GM19035 (cell line): ENCODE data around the gene BMPR1B.

Source experiments
- ATAC-seq: cut with Tn5 transposase; IDR thresholded peaks from one replicate; pipeline ENCODE4 v1.9.1; 2021; ENCODE audit not compliant: unreplicated experiment

BMPR1B gene

DNA sequence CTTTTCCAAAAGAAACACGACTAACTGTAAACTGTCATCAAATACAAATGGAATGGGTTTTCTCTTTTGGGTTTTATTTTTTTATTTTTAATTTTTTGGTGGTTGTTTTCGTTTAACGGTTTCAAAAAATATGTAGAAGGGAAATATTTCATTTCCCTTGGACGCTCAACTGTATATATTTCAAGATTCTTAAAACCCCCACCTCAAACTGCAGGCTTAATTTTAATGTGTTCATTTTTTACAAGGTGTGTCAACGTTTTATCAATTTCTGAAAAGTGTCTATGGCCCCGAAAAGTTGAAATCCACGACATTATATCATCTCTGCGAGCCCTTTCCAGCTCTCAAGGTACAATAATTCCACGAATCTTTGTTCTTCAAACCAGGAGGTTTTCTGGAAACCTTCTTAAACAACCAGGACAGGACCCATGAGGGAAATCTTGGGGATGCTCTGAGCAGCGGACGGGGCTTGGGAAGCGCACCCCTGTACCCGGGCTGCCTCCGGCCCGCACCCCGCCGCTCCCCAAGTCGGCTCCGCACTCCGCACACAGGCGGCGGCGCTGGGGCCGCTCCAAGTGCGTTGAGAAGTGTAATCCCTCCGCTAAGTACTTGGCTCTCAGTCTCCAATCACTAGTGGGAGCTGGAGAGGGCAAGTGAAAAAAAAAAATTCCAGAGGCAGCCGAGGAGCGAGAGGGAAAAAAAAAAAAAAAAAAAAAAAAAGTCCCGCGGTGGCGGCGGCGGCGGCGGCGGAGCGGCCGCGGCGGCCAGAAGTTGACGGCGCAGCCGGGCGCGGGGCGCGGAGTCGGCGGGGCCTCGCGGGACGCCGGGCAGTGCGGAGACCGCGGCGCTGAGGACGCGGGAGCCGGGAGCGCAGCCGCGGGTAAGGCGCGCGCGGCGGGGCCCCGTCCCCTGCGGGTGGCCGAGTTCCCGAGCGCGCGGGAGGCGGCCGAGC is at the start of gene BMPR1B:
BMPR1B (plus strand) TSS at position 764 of the 949 bp plus-strand sequence. CDS start 346,470 bp downstream, outside the sequence.
- peak; percentile 27 for ATAC-seq

DNA sequence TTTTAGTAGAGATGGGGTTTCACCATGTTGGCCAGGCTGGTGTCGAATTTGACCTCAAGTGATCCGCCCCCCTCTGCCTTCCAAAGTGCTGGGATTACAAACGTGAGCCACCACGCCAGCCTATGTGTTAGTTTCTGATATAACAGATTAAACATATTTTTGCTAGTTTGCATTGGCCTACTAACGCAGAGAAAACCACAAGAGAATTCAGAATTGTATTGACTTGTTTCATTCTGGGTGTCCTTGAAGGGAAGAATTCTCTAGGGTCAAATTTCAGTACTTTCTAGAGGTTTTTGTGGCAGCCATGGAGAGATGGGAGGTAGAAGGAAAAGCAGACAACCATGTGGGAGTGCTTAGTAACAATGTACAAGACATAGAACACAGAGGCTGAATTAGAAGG is 46.1 kb upstream of the BMPR1B start:
- no peak for ATAC-seq

DNA sequence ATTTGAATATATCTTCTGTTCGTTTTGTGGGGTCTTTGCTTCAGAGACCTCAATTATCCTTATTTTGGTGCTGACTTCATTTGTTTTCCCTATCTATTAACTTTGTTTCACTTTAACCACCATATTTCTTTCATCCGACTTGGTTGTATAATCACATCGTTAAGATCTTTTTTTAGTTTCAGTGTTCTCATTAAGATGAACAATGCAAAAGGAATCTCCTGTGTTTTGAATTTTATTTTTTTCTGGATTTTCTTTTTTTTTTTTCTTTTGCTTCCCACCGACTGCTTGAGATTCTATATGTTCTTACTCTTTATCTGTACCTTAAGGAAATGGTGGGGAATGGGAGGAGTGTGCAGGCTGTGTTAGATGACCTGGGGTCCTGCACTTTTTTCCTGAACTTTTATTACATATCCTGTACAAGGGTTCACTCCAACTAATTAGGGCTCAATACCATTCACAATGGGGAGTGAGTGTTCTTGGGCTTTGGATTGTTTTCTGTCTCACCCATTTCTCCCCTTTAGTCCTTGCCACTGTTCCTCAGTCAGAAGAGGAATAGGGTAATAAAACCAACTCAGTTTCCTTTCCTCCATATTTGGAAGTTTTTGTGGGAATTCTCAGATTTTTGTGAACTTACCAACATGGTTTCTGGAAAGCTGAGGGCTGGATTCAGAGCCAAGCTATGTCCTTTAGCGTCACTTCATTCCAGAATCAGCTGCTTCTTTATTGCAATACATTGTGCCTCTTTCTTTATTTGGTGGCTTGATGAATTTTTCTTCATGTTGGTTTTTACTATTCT is 43.2 kb upstream of the BMPR1B start:
- no peak for ATAC-seq

DNA sequence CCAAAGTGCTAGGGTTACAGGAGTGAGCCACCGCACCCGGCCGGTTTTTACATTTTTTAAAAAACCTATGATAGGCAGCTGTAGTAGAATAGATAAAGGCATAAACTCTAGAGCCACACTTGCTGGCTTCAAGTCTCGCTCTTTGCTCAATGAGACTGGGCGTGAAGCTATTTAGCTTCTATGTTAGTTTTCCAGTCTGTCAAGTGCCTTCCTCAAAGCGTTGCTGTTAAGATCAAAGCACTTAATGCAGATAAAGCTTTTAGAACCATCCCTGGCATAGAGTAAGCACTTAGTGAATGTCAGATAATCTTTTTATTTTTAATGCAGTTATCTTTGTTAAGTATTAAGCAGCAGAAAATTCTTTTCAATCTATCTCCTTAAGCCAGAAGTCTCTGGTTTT is 42.0 kb upstream of the BMPR1B start:
- no peak for ATAC-seq

DNA sequence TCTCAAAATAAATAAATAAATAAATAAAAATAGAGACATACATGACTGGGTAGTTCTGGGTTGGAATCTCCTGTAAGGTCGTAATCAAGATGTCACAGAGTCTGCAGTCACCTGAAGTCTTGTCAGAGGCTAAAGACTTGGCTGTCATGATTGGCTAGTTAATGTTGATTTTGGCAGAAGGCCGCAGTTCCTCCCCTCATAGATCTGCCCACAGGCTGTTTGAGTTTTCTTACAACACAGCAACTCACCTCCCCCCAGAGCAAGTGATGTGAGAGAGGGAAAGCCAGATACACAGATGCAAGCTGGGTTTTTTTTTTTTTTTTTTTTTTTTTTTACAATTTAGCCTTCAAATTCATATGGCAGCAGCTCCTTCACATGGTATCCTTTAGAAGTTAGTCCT is 36.4 kb upstream of the BMPR1B start:
- ATAC-seq = no peak

DNA sequence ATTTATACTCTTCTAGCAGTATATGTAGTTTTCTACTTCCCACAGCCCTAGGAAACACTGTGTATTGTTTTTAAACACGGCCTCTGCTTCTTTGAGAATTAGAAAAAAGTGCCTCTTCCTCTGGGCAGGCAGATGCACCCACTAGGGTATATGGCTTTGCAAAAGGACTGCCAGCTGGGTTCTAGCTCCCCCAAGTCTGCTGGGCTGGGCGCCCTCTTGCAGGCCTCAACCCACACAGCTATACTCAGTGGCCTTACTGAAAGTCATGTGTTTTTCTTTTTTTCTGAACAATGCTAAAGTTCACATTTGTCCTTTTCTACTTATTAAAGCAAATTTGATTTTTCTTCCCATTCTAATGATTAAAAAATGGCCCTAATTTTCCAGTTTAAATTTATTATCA is 35.5 kb upstream of the BMPR1B start:
- ATAC-seq = no peak

DNA sequence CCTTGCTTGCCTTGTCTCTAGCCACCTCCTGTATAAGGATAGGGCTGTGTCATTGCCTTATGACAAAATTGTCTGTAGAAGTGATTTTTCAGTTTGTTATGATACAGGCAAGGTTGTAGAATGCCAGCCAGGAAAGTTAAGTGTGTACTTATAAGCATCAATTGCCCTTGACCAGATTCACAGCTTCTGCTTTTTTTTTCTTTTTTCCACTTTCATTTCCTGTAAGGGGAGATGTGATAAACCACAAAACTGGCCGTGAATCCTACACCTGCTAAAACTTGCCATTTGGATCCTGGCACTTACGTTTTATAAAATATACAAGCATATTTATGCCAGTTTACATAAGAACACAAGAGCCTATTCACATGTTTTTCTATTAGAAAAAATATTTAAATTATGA is 35.0 kb upstream of the BMPR1B start:
- ATAC-seq = no peak

DNA sequence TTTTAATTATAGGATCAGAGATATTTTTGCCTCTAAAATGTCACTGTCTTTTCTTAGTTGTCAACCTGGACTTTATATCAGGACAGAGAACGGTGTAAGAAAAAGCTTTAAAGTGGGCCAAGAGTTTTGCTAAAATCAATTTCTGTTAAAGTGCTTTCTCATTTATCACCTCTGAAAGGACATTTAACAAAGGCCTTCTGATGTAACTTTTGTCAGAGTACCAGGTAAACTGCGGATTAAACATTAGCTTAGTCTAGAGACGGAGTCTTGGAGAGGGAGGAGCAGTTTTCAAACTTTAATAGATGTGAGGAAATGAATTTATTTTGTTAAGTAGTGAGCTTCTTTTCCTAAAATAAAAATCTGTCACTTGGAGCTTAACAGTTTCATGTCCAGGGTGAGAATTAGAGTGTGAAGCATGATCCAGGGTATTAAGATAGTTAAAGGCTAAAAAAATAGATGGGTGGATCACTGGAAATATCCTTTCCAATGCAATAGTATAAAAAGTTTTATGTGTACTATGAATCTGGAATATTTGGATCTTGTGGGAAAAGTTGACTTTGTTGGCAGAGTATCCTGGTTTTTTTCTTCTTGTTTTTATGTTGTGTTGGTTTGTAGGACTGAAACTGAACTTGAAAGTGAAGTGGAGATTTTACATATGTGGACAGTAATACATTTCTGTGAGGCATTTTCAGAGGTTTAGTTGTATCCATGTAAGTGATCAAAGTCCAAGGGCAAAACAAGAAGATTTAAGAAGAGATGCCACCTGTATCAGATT is 33.6 kb upstream of the BMPR1B start:
- no peak for ATAC-seq

DNA sequence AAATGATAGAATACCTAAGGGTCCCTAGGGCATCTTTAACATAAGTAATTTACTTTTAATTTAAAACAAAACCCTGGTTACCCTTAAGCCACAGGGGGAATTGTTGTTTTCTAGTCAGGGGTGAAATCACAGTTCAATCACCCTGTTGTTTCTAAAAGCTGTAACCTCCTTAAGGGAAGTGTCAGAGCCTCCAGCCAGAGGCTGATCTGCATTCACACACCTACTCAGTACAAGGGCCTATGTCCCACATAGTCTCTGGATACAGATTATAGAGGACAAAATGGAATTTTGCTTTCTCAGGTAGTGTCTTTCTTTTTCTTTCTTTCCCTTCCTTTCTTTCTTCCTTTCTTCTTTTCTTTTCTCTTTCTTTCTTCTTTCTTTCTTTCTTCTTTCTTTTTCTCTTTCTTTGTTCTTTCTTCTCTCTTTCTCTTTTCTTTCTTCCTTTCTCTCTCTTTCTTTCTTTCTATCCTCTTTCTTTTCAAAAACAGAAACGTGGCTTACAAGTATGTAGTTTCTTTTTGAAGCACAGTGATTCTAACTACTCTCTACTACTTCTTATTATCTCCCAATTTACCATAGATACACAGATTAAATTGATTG is 31.1 kb upstream of the BMPR1B start:
- ATAC-seq = no peak

DNA sequence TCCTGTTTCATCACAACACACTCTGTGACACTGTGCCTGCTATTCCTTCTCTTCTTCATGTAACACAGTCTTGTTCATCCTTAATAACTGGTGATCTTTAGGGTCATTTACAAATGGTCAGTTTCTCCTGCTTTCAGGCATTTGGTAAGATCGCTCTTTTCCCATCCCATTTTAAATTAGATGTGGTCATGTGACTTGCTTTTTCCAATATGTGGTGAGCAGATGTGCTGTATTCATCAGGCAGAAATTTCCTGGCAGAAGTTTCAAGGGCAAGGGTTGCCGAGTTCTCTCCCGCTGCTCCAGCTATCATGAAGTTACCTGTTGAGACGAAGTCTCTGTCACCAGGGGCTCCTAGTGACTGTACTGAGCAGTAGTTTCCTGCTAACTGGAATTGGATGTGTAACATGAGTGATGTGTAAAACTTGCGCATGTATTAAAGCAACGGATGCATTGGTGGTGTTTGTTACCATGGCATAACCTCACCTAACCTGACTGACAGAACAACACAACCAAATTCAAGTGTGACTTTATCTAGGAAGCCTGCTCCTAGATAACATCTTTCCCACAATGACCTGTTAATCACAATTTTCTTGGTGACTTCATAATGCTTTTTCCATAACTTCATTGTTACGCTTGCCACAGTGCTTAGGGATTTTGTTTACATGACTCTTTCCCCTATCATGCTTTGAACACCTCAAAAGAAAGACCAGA is 29.5 kb upstream of the BMPR1B start:
- ATAC-seq = no peak

DNA sequence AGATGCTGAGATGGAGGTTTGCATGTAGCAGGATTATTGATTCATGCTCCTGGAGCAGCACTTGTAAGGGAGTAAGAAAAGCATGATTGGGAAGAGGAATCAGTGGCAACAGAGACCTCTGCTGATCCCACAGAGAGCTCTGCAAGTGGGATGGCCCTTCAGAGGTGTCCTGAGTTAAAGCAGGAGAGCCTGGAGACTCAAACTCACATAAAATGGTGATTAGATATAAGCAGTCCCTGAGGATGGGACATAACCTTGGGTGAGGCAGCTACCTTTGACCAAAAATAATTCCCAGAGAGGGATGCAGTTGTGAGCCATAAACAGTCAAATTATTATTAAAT is 25.4 kb upstream of the BMPR1B start:
- ATAC-seq = no peak

DNA sequence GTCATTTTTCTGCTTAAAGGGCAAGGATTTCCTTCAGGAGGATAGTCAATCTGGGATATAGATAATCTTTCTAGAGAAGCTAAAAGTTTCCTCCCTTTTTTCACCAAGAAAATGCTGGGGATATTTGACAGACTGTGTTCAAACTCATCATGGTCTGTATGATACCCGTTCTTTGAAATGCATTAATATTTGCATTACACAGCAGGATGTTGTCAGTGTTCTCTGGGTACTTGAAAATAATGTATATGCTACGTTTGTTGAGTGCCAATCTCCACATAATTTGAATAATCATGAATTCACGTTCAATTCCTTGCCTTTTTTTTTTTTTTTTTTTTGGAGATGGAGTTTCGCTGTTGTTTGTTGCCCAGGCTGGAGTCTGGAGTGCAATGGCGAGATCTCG is 18.0 kb upstream of the BMPR1B start:
- no peak for ATAC-seq

DNA sequence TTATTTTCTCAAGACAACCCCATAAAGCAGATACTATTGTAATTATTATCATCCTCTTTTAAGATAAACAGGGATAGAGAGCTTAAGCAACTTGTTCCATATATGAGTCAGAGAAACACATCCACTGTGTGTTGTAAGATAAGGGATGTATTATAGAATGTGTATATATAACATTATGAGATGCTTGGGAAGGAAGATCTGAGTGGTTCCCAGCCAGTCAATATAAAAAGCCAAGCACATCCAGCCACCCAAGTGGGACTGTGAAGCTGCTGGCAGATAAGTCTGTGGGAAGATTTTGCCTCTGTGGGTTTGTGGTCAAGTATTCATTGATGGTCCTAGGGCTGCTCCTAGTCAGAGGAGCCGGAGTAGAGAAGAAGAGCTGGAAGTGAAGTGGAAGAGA is 16.5 kb upstream of the BMPR1B start:
- no peak for ATAC-seq

DNA sequence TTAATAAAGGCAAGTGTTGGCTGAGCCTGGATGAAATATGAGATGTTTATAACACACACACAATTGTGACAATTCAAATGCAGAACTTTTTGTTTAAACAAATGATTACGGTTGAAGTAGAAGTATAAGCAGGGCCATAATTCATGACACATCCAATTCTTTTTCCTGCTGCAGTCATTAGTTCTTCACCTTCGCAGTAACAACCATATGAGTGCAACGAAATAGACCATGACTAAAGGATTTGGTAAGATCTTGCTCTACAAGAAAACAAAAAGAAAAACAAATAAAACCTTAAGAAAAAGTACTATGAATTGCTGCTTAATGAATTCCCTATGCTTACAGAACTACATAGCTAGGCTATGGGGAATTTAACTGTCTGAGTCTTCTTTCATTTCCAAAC is 13.9 kb upstream of the BMPR1B start:
- no peak for ATAC-seq

DNA sequence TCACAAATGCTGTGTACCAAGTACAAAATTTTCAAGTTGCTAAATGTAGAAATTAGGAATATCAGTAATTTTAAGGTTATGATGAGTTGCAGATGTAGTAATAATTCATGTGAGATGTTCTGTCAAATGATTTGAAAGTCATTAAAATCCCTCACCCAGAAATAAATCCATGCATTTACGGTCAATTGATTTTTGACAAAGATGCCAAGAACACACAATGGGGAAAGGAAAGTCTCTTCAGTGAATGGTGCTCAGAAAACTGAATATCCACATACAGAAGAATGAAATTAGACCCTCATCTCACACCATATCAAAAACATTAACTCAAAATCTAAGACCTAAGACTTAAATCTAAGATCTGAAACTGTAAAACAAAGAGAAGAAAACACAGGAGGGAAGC is 12.9 kb upstream of the BMPR1B start:
- ATAC-seq = no peak

DNA sequence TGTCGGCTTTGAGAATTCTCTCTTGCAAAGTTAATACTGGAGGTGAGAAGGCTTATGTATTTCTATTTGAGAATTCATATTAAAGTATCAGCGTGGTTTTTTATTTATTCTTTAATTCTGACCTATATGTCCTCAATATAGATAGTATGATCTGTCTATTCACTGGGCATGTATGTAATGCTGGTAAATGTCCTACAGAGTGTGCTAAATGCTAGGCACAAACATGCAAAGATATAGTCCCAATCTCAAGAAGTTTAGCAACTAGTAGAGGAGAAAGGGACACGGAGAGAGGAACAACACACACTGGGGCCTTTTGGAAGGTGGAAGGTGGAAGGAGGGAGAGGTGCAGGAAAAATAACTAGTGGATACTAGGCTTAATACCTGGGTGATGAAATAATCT is 11.0 kb upstream of the BMPR1B start:
- ATAC-seq = no peak

DNA sequence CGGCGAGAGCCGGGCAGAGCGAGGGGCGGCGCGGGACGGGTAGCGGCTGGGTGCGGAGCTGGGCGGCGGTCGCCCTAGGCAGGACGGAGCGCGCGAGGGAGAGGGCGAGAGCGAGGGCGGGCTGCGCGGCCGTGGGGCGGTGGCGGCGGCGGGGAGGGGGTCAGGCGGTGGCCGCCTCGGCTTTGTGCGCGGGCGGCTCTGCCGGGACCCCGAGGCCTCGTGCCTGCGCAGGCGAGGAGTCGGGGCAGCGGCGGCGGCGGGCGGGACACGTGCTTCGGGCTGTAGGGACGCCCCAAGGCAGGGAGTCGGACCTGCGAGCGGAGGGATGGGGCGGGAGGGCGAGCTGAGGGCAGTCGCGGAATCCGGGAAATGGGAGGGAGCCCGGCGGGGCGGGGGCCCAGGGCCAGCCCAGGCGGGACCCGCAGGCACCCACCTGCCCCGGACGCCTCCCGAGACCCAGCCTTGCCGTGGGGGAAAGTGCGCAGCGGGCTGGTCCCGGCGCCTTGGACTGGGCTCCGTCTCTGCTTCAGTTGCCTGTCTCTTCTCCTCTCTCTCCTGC is 465 bp downstream of the BMPR1B start:
- peak; percentile 39 for ATAC-seq

DNA sequence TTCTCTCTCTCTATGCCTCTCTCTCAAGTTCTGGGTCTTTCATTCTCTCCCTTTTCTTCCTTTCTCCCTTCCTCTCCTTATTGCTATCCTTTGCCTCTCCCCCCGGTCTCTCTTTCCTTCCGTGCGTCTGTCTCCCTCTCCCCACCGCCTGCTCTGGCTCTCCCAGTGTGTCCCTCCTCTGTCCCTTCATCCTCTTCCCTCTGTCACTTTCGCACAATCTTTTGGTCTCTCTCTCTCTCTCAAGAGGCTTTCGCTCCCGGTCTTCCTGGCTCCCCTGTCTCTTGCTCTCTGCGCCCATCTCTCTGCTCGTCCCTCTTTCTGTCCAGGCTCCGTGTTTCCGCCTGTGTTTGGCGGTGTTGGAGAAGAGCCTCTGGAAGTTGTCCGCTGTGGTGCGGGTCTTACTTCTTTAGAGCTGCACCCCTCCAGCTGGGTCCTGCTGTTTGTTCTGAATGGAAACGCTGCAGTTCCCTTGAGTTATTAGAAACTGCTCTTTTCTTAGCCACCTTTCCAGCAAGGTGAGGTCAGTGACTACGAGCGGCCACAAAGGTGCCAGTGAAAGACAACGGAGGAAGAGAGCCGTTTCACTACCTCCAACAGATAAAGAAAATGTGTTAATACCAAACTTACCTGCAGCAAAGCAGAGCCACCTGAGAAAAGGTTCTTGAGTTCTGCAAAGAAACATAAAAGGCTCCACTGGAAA is 1.1 kb downstream of the BMPR1B start:
- ATAC-seq = no peak

DNA sequence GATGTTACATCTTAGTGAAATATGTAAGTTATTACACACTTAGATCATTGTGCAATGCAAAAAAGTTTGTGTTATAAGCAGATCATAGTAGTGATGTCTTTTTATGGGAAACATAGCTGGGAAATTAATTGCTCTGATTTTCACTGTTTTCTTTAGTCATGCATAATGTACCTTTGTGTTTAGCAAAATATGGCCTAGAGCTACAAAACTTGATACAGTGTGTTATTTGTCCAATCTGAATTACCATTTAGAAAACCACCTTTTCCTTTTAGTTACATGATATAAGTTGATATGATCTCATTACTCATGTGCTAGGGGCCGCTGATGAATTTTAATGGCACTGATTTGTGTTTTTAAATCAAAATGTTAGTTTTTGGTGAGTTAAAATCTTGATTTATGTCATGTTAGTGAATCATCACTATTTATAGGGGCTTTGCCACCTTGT is 2.0 kb downstream of the BMPR1B start:
- no peak for ATAC-seq
